SK-N-SH (cell line): ENCODE measurements around the gene CDK4. TPM values are rescaled to one million over a fixed set of nuclear protein-coding genes. Genes with fewer than 3 reads are reported as not detected.

Source experiments
- CTCF ChIA-PET: fragments of 300-600, 350-600 bp; formaldehyde crosslinking; extraction: SDS; loops from one replicate; lab custom pipeline; 2021; lab: Yijun Ruan, JAX
- POLR2A ChIA-PET: fragments of 350-600 bp; sonication (Branson Sonifier 250); formaldehyde crosslinking; extraction: SDS; loops from one replicate; lab custom pipeline; 2020; ENCODE audit warnings: antibody characterized with exemption, inconsistent platforms; lab: Yijun Ruan, JAX
- DNase-seq: peaks from one replicate; pipeline ENCODE4 v3.0.0; 2012
- H2AFZ ChIP-seq: fragments of 200-600 bp; sonication (generic); 2 replicates; pipeline ENCODE4 v1.8.1; 2016; ENCODE audit warnings: antibody characterized with exemption, mild to moderate bottlenecking, low read depth
- H3F3A ChIP-seq: fragments of 200-600 bp; sonication (generic); replicated peaks from 2 replicates; pipeline ENCODE3; 2016; ENCODE audit warnings: antibody characterized with exemption, mild to moderate bottlenecking; ENCODE audit not compliant: insufficient read depth
- H3K27ac ChIP-seq, 2 experiments: fragments of 200-500 bp in 1 of 2; fragments of 200-600 bp in 1 of 2; sonication (Bioruptor generic) in 1 of 2; sonication (generic), shearing (Covaris generic) in 1 of 2; 2 replicates each; pipeline versions ENCODE4 v1.5.1 to v1.6.1; 2014 to 2016; ENCODE audit warnings: low read depth in 2 of 2, inconsistent platforms in 1 of 2, low read length in 1 of 2, mild to moderate bottlenecking in 1 of 2, mixed read lengths in 1 of 2
- H3K27me3 ChIP-seq: fragments of 200-600 bp; sonication (generic), shearing (Covaris generic); 2 replicates; pipeline ENCODE4 v1.6.1; 2016; ENCODE audit warnings: mixed run types; ENCODE audit not compliant: insufficient read depth
- H3K36me3 ChIP-seq, 2 experiments: fragments of 200-500 bp in 1 of 2; fragments of 200-600 bp in 1 of 2; sonication (Bioruptor generic) in 1 of 2; sonication (generic) in 1 of 2; replicated peaks in 1 of 2; 2 replicates each; pipeline versions ENCODE3 to v1.5.1; 2014 to 2016; ENCODE audit warnings: low read length in 1 of 2, mild to moderate bottlenecking in 1 of 2; ENCODE audit not compliant: insufficient read depth in 2 of 2, control insufficient read depth in 1 of 2
- H3K4me1 ChIP-seq, 2 experiments: fragments of 200-500 bp in 1 of 2; fragments of 200-600 bp in 1 of 2; sonication (Bioruptor generic) in 1 of 2; sonication (generic), shearing (Covaris generic) in 1 of 2; 2 replicates each; pipeline versions ENCODE4 v1.5.1 to v1.6.1; 2014 to 2016; ENCODE audit warnings: low read depth in 1 of 2, low read length in 1 of 2, mixed run types in 1 of 2; ENCODE audit not compliant: insufficient read depth in 2 of 2, control insufficient read depth in 1 of 2
- H3K4me2 ChIP-seq: fragments of 200-600 bp; sonication (generic), shearing (Covaris generic); 2 replicates; pipeline ENCODE4 v1.6.1; 2017; ENCODE audit warnings: mixed run types
- H3K4me3 ChIP-seq, 2 experiments: fragments of 200-500 bp in 1 of 2; fragments of 200-600 bp in 1 of 2; sonication (Bioruptor generic) in 1 of 2; sonication (generic), shearing (Covaris generic) in 1 of 2; 2 replicates each; pipeline versions ENCODE4 v1.5.1 to v1.8.1; 2014 to 2016; ENCODE audit warnings: low read depth in 2 of 2, inconsistent platforms in 1 of 2, low read length in 1 of 2, mild to moderate bottlenecking in 1 of 2, mixed read lengths in 1 of 2, moderate library complexity in 1 of 2
- H3K79me2 ChIP-seq: fragments of 200-600 bp; sonication (generic); 2 replicates; pipeline ENCODE4 v1.8.1; 2017; ENCODE audit warnings: mild to moderate bottlenecking; ENCODE audit not compliant: insufficient read depth
- H3K9ac ChIP-seq: fragments of 200-600 bp; sonication (generic); 2 replicates; pipeline ENCODE4 v1.6.1; 2017; ENCODE audit warnings: mixed run types
- H3K9me2 ChIP-seq: fragments of 200-600 bp; sonication (generic); 2 replicates; pipeline ENCODE4 v1.6.1; 2017; ENCODE audit warnings: mixed run types
- H3K9me3 ChIP-seq: fragments of 200-600 bp; sonication (generic); 2 replicates; pipeline ENCODE4 v1.6.1; 2017; ENCODE audit warnings: mixed run types, mild to moderate bottlenecking, moderate library complexity
- H4K20me1 ChIP-seq: fragments of 200-600 bp; sonication (generic); 2 replicates; pipeline ENCODE4 v1.6.1; 2017; ENCODE audit warnings: mild to moderate bottlenecking, mixed run types; ENCODE audit not compliant: insufficient read depth
- CHD2 ChIP-seq: fragments of 150-350 bp; IDR thresholded peaks from 2 replicates; pipeline ENCODE4 v1.6.1; 2018; ENCODE audit warnings: low read length; ENCODE audit not compliant: partially characterized antibody
- ELF1 ChIP-seq: IDR thresholded peaks from 2 replicates; pipeline ENCODE4 v1.4.0; 2012
- EP300 ChIP-seq, 2 experiments: IDR thresholded peaks; 2 replicates each; pipeline versions ENCODE4 v1.4.0 to v1.6.1; 2012; ENCODE audit warnings: borderline replicate concordance in 1 of 2, low read depth in 1 of 2, low read length in 1 of 2
- GABPA ChIP-seq: IDR thresholded peaks from 2 replicates; pipeline ENCODE4 v1.4.0; 2012; ENCODE audit warnings: low read depth, mild to moderate bottlenecking
- JUND ChIP-seq: IDR thresholded peaks from 2 replicates; pipeline ENCODE4 v1.4.0; 2012
- NFIC ChIP-seq: IDR thresholded peaks from 2 replicates; pipeline ENCODE4 v1.4.0; 2012; ENCODE audit warnings: borderline replicate concordance
- RAD21 ChIP-seq: IDR thresholded peaks from 2 replicates; pipeline ENCODE4 v1.6.1; 2012; ENCODE audit warnings: mild to moderate bottlenecking, low read length
- RXRA ChIP-seq: IDR thresholded peaks from 2 replicates; pipeline ENCODE4 v1.4.0; 2012; ENCODE audit warnings: low read depth, mild to moderate bottlenecking, borderline replicate concordance
- SIN3A ChIP-seq: IDR thresholded peaks from 2 replicates; pipeline ENCODE4 v1.6.1; 2012; ENCODE audit warnings: low read depth, mild to moderate bottlenecking, low read length, moderate library complexity, borderline replicate concordance
- TEAD4 ChIP-seq: IDR thresholded peaks from 2 replicates; pipeline ENCODE4 v1.4.0; 2012; ENCODE audit warnings: mild to moderate bottlenecking, borderline replicate concordance; ENCODE audit not compliant: insufficient read depth
- YY1 ChIP-seq: IDR thresholded peaks from 2 replicates; pipeline ENCODE4 v1.4.0; 2012; ENCODE audit warnings: low read depth, mild to moderate bottlenecking
- WGBS: methylation state at CpG from one replicate; pipeline ENCODE4 v1.1.6; 2017; ENCODE audit warnings: low lambda C conversion rate; 5-methylcytosine and 5-hydroxymethylcytosine counted together
- polyA plus RNA-seq, 3 experiments: library from polyadenylated mRNA; depleted of rRNA; stranded (reverse); fragments of >200 nt; gene quantifications; 2 replicates each; pipeline ENCODE4 v1.2.3, GENCODE V29; 2012
- TF ChIP-seq, protein P1 (sequence below): fragments of 150-350 bp; IDR thresholded peaks from 2 replicates; pipeline ENCODE4 v1.6.1; 2016; ENCODE audit warnings: mild to moderate bottlenecking, low read depth, low read length
- TF ChIP-seq, protein P2 (sequence below): IDR thresholded peaks from 2 replicates; pipeline ENCODE4 v1.4.0; 2012; ENCODE audit warnings: low read depth, borderline replicate concordance
- TF ChIP-seq, protein P3 (sequence below): IDR thresholded peaks from 2 replicates; pipeline ENCODE4 v1.4.0; 2012; ENCODE audit warnings: low read depth
- TF ChIP-seq, protein P4 (sequence below): fragments of 150-350 bp; IDR thresholded peaks from 2 replicates; pipeline ENCODE4 v1.6.1; 2017; ENCODE audit warnings: antibody characterized with exemption, low read length, low read depth, borderline replicate concordance

The CDK4 gene
- polyA plus RNA-seq, 1 of the 3 experiments (the other 2 are of a cell fraction): 324 TPM

DNA sequence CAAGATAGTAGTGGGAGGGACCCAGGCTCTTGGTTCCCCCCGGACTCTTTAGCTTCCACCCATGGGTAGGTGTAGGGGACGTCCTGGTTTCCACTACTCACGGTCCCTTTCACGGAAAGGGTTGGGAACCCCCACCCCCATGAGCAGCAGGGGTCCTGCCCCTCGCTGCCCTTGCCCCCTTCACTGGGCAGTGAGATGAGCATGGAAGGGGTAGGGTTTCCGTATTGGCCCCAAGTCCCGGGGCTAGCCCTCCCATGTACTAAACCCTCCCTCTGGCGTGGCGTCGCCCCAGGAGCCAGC is 26.3 kb downstream of the CDK4 start:
- TF ChIP-seq, protein P1, sequence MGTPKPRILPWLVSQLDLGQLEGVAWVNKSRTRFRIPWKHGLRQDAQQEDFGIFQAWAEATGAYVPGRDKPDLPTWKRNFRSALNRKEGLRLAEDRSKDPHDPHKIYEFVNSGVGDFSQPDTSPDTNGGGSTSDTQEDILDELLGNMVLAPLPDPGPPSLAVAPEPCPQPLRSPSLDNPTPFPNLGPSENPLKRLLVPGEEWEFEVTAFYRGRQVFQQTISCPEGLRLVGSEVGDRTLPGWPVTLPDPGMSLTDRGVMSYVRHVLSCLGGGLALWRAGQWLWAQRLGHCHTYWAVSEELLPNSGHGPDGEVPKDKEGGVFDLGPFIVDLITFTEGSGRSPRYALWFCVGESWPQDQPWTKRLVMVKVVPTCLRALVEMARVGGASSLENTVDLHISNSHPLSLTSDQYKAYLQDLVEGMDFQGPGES: no peak
- TF ChIP-seq CHD2: no peak
- no peak for TF ChIP-seq RAD21
- TF ChIP-seq, protein P2, sequence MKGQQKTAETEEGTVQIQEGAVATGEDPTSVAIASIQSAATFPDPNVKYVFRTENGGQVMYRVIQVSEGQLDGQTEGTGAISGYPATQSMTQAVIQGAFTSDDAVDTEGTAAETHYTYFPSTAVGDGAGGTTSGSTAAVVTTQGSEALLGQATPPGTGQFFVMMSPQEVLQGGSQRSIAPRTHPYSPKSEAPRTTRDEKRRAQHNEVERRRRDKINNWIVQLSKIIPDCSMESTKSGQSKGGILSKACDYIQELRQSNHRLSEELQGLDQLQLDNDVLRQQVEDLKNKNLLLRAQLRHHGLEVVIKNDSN: no peak
- TF ChIP-seq ELF1: no peak
- TF ChIP-seq TEAD4: no peak
- no peak for TF ChIP-seq SIN3A
- TF ChIP-seq NFIC: no peak
- TF ChIP-seq EP300 (IDR thresholded peaks at IDR 0.05; ENCODE audit: borderline replicate concordance in 1 of 2, low read depth in 1 of 2, low read length in 1 of 2): no peak
- TF ChIP-seq GABPA: no peak
- no peak for TF ChIP-seq RXRA
- TF ChIP-seq YY1: no peak
- TF ChIP-seq, protein P3, sequence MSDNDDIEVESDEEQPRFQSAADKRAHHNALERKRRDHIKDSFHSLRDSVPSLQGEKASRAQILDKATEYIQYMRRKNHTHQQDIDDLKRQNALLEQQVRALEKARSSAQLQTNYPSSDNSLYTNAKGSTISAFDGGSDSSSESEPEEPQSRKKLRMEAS: no peak
- TF ChIP-seq, protein P4, sequence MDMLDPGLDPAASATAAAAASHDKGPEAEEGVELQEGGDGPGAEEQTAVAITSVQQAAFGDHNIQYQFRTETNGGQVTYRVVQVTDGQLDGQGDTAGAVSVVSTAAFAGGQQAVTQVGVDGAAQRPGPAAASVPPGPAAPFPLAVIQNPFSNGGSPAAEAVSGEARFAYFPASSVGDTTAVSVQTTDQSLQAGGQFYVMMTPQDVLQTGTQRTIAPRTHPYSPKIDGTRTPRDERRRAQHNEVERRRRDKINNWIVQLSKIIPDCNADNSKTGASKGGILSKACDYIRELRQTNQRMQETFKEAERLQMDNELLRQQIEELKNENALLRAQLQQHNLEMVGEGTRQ: no peak
- no peak for TF ChIP-seq JUND
- Histone ChIP-seq H3K27me3 (no peaks in the 10 kb centered on the region), H2AFZ (peak overlapping the region; percentile 89; the same call in 1 of the 2 replicates), H3K4me1 (peaks cover 0 to 8% of the 10 kb centered on the region in 2 experiments; a peak in 1 of 4 replicates), H3K9me3 (no peaks in the 10 kb centered on the region), H3F3A (peaks cover 18% of the 10 kb centered on the region), H3K9ac (peak overlapping the region; percentile 82; the same call in 1 of the 2 replicates), H3K27ac (no peak overlapping the region; a peak in 1 of 4 replicates), H4K20me1 (no peaks in the 10 kb centered on the region), H3K9me2 (no peaks in the 10 kb centered on the region), H3K4me2 (peak overlapping the region; percentile 85), H3K4me3 (peak overlapping the region; percentile 76 to 79), H3K36me3 (peaks cover 3 to 22% of the 10 kb centered on the region in 2 experiments), H3K79me2 (no peaks in the 10 kb centered on the region)
- ChIA-PET POLR2A (interaction anchor here (0.5 to 3.6 kb wide), 4 partner anchors 10 to 115 kb away, joined by 3 to 21 read pairs (median 10); partner anchors contain the start of genes ARHGEF25 and TSPAN31), CTCF (interaction anchor here (0.6 to 9.4 kb wide), 31 partner anchors 10 to 487 kb away, joined by 3 to 133 read pairs (median 4); partner anchors contain the start of genes AGAP2, B4GALNT1, CDK4 and EEF1AKMT3)
- no peak for DNase-seq
- 19% methylated on average over 7 of the region's 10 CpGs for WGBS
